ENCODE measurements around the gene TRPC4AP.
A peak's percentile ranks its signal among the peaks of the same experiment; 100 is the strongest.

TRPC4AP gene

DNA sequence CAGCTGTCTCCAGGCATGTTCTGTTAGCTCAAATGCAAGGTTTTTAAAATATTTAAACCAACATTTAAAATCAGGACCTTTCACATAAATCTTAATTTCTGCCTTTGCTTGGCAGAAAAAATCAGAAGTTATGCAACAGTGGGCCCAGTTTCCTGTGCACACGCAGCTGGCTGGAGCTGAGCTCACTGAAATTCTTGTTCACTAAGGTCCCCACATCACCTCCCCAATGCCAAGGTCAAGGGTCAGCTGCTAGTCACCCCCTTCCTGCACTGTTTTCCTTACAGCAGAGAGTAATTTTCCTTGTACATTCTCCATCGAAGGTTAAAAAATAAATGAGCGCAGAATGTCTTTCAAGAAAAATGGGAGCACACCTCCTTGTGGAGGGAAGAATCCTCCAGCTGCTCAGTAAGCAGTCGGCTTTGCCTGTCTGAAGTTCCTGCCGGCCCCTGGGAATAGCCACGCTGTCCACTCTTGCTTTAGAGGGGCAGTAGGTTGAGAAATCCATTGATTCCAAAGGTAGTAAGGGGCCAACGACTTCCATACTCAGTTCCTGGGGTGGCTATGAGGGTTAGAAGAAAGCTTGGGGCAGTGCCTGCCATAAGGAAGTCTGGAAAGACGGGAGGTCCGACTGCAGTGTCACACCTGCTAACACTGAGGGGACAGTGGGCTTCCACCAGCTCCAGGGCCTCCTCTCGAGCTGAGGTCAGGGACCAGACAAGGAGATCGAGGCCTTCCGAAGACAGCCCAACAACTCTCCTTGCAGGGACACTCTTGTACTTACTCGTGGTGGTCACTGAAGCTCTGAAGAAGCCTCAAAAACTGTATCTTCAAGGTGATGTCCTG is 80.2 kb downstream of the TRPC4AP start:
- DNase-seq, result no peak

- no peak for DNase-seq
Measured at GRCh38 chr20:35011589-35012226, 80.9 kb downstream of the TRPC4AP start.

GRCh38 chr20:35010405-35011192 is 82.0 kb downstream of the TRPC4AP start:
- no peak for DNase-seq

GRCh38 chr20:35009665-35010328 is 82.8 kb downstream of the TRPC4AP start:
- peak; percentile 27 for DNase-seq

- DNase-seq, result peak; percentile 24
Measured at GRCh38 chr20:35008411-35009342, 83.9 kb downstream of the TRPC4AP start.

DNA sequence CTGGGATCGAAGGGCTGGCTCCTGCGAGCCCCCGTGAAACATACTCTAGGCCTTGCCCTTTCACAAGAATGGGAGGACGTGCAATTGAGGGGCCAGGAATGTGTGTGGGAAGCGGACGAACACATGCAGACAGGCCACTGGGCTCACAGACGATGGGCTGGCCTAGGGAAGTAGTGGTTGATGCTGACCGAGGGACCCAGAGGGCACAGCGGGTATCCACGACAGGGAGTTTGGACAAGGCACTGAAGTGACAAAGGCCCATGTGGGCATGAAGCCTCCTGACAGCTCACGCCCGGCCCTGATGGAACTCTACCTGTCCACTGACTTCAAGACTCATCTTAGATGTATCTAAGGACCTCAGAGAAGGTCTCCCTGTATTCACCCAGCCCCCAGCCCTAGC is 84.7 kb downstream of the TRPC4AP start:
- DNase-seq, result peak; percentile 17

GRCh38 chr20:35007413-35007812 is 85.2 kb downstream of the TRPC4AP start:
- DNase-seq, result peak; percentile 33

GRCh38 chr20:35006531-35006971 is 86.1 kb downstream of the TRPC4AP start:
- DNase-seq, result peak; percentile 15

DNA sequence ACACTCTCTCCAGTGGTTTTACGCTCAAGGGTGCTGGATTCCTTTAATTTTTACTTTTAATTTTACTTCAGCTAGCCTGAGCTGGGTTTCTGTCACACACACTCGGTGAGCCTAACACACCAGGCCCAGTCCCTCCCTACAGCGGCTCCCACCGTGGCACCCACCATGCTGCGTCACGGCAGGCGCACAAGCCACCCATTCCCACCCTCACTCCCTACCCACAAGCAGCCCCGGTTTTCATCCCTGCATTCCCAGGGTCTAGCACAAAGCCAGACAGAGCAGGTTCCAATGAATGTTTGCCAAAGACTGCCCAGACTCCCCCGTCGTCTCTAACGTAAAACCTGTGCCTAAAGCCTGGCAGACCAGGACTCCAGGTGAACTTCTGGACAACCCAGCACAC is 86.6 kb downstream of the TRPC4AP start:
- DNase-seq, result peak; percentile 30

GRCh38 chr20:35005463-35005961 is 87.1 kb downstream of the TRPC4AP start:
- DNase-seq, result peak; percentile 34

GRCh38 chr20:35004749-35005462 is 87.7 kb downstream of the TRPC4AP start:
- peak; percentile 12 for DNase-seq

GRCh38 chr20:35004051-35004725 is 88.4 kb downstream of the TRPC4AP start:
- DNase-seq, result peak; percentile 29

DNA sequence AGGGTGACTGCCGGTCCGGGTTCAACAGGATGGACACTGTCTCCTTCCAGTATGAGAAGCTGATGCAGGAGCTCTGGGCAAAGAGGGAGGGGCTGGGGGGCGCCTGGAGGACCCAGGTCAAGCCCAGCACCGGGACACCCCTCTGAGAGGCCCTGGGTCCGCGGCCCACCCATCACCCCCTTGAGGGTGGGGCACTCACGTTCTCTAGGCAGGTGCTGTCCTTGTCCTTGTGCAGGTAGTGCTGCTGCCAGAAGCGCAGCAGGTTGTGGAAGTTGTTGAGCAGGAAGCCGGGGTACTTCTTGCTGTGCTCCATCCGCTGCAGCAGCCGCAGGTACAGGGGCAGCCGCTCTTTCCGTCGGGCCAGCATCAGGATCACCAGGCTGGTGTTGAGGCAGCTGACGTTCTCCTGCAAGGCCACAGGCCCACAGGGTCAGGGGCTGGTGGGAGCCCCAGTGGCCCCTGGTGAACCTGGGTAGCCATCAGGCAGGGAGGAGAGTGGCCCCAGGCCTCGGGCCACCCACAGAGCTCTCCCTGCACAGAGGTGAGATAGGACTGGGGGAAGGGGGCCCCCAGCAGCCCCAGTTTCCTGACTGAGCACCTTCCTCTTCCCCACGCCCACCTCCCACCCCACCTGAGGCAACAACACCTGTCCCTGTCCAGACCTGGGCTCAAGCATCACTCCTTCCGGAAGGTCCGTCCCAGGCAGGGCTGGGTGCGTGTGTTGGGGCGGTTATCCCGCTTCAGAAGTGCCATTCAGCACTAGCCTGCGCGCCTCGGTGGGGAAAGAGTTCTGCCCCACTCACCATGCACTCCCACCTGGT is 89.2 kb downstream of the TRPC4AP start:
- DNase-seq, result peak; percentile 39

GRCh38 chr20:35002426-35003210 is 90.0 kb downstream of the TRPC4AP start:
- DNase-seq, result no peak

- DNase-seq, result no peak
Measured at GRCh38 chr20:35001596-35002362, 90.8 kb downstream of the TRPC4AP start.

- no peak for DNase-seq
Measured at GRCh38 chr20:35000922-35001595, 91.5 kb downstream of the TRPC4AP start.
